HEK293 (cell line): ENCODE measurements around the gene LTK.
A peak's percentile ranks its signal among the peaks of the same experiment; 100 is the strongest.

Experiments
- CTCF ChIA-PET: fragments of 350-600 bp; formaldehyde crosslinking; extraction: SDS; loops from one replicate; lab custom pipeline; 2021; ENCODE audit warnings: antibody characterized with exemption; lab: Yijun Ruan, JAX
- POLR2A ChIA-PET: fragments of 300-600 bp; formaldehyde crosslinking; extraction: SDS; loops from one replicate; lab custom pipeline; 2020; ENCODE audit warnings: antibody characterized with exemption, inconsistent platforms; lab: Yijun Ruan, JAX
- H3K27ac ChIP-seq: fragments of 200-500 bp; sonication (Bioruptor generic); 2 replicates; pipeline ENCODE4 v1.5.1; 2014; ENCODE audit warnings: low read depth, low read length, control low read depth, inconsistent platforms; ENCODE audit errors: extremely low read depth
- H3K36me3 ChIP-seq, 2 experiments: fragments of 200-500 bp in 1 of 2; sonication (Bioruptor generic) in 1 of 2; 1 replicate in 1 of 2; 2 replicates in 1 of 2; pipeline ENCODE4 v1.5.1; 2014 to 2017; ENCODE audit warnings: inconsistent platforms in 2 of 2, low read length in 2 of 2; ENCODE audit not compliant: control insufficient read depth in 2 of 2, insufficient read depth in 1 of 2
- H3K4me1 ChIP-seq: fragments of 200-500 bp; sonication (Bioruptor generic); 2 replicates; pipeline ENCODE4 v1.5.1; 2014; ENCODE audit warnings: mild to moderate bottlenecking, low read length, inconsistent platforms; ENCODE audit not compliant: control insufficient read depth, insufficient read depth
- H3K4me3 ChIP-seq: 2 replicates; pipeline ENCODE4 v1.5.1; 2011; ENCODE audit warnings: low read depth, mild to moderate bottlenecking, control low read depth, low read length, moderate library complexity
- H3K9me3 ChIP-seq: fragments of 200-500 bp; sonication (Bioruptor generic); 2 replicates; pipeline ENCODE4 v1.5.1; 2014; ENCODE audit warnings: low read depth, low read length, inconsistent platforms; ENCODE audit not compliant: control insufficient read depth, insufficient read depth
- AEBP2 ChIP-seq: fragments of 450-650 bp; formaldehyde crosslinking; IDR thresholded peaks from 2 replicates; pipeline ENCODE4 v1.5.1; 2016; ENCODE audit warnings: missing biosample characterization, missing genetic modification characterization, borderline replicate concordance
- BCL11B ChIP-seq: fragments of 450-650 bp; formaldehyde crosslinking; IDR thresholded peaks from 2 replicates; pipeline ENCODE4 v1.5.1; 2016; ENCODE audit warnings: low read depth, missing biosample characterization, missing genetic modification characterization
- CTCF ChIP-seq: fragments of 450-650 bp; formaldehyde crosslinking; IDR thresholded peaks from 2 replicates; pipeline ENCODE4 v1.5.1; 2016; ENCODE audit warnings: missing biosample characterization, missing genetic modification characterization
- REST ChIP-seq: fragments of 450-650 bp; formaldehyde crosslinking; IDR thresholded peaks from 2 replicates; pipeline ENCODE4 v1.5.1; 2016; ENCODE audit warnings: missing biosample characterization, missing genetic modification characterization
- SCRT2 ChIP-seq: fragments of 450-650 bp; formaldehyde crosslinking; IDR thresholded peaks from 2 replicates; pipeline ENCODE4 v1.5.1; 2016; ENCODE audit warnings: missing biosample characterization, missing genetic modification characterization
- ZNF112 ChIP-seq: fragments of 450-650 bp; formaldehyde crosslinking; IDR thresholded peaks from 2 replicates; pipeline ENCODE4 v1.5.0; 2017; ENCODE audit warnings: missing biosample characterization, missing genetic modification characterization
- ZNF202 ChIP-seq: fragments of 450-650 bp; formaldehyde crosslinking; IDR thresholded peaks from 2 replicates; pipeline ENCODE4 v1.5.1; 2016; ENCODE audit warnings: missing biosample characterization, missing genetic modification characterization, borderline replicate concordance
- ZNF311 ChIP-seq: fragments of 450-650 bp; formaldehyde crosslinking; IDR thresholded peaks from 2 replicates; pipeline ENCODE4 v1.5.1; 2017; ENCODE audit warnings: missing biosample characterization, missing genetic modification characterization, borderline replicate concordance
- ZNF350 ChIP-seq: fragments of 450-650 bp; formaldehyde crosslinking; IDR thresholded peaks from 2 replicates; pipeline ENCODE4 v1.5.0; 2017; ENCODE audit warnings: missing biosample characterization, mild to moderate bottlenecking, missing genetic modification characterization
- ZNF362 ChIP-seq: fragments of 450-650 bp; formaldehyde crosslinking; IDR thresholded peaks from 2 replicates; pipeline ENCODE4 v1.5.1; 2016; ENCODE audit warnings: missing biosample characterization, missing genetic modification characterization
- ZNF449 ChIP-seq: fragments of 450-650 bp; formaldehyde crosslinking; IDR thresholded peaks from 2 replicates; pipeline ENCODE4 v1.5.1; 2017; ENCODE audit warnings: missing biosample characterization, mild to moderate bottlenecking, missing genetic modification characterization, moderate library complexity
- ZNF510 ChIP-seq: fragments of 450-650 bp; formaldehyde crosslinking; IDR thresholded peaks from 2 replicates; pipeline ENCODE4 v1.5.1; 2018; ENCODE audit warnings: mild to moderate bottlenecking, missing genetic modification characterization, missing biosample characterization; ENCODE audit not compliant: insufficient replicate concordance
- ZNF544 ChIP-seq: fragments of 450-650 bp; formaldehyde crosslinking; IDR thresholded peaks from 2 replicates; pipeline ENCODE4 v1.5.0; 2017; ENCODE audit warnings: missing biosample characterization, missing genetic modification characterization
- ZNF571 ChIP-seq: fragments of 450-650 bp; formaldehyde crosslinking; IDR thresholded peaks from 2 replicates; pipeline ENCODE4 v1.5.0; 2017; ENCODE audit warnings: missing biosample characterization, missing genetic modification characterization
- ZNF610 ChIP-seq: fragments of 450-650 bp; formaldehyde crosslinking; IDR thresholded peaks from 2 replicates; pipeline ENCODE4 v1.5.1; 2016; ENCODE audit warnings: missing biosample characterization, missing genetic modification characterization, borderline replicate concordance
- ZNF621 ChIP-seq: fragments of 450-650 bp; formaldehyde crosslinking; IDR thresholded peaks from 2 replicates; pipeline ENCODE4 v1.5.1; 2017; ENCODE audit warnings: missing biosample characterization, missing genetic modification characterization
- ZNF626 ChIP-seq: fragments of 450-650 bp; sonication (Bioruptor Pico); formaldehyde crosslinking; IDR thresholded peaks from 2 replicates; pipeline ENCODE4 v1.5.1; 2018; ENCODE audit warnings: missing biosample characterization, missing genetic modification characterization, inconsistent platforms
- ZSCAN4 ChIP-seq: fragments of 450-650 bp; formaldehyde crosslinking; IDR thresholded peaks from 2 replicates; pipeline ENCODE4 v1.5.1; 2017; ENCODE audit warnings: missing biosample characterization, missing genetic modification characterization

The LTK gene

GRCh38 chr15:41480396-41481140 is 33.1 kb downstream of the LTK start:
- TF ChIP-seq CTCF (tag by site-specific recombination) (no peak), ZNF350 (no peak), ZNF510 (tag by site-specific recombination) (no peak), ZNF311 (tag by site-specific recombination) (no peak), ZNF571 (no peak), AEBP2 (tag by site-specific recombination) (no peak), ZNF362 (tag by site-specific recombination) (no peak)
- peaks cover 13 to 72% of the 10 kb centered on the region in 2 experiments for H3K36me3 ChIP-seq
- CTCF ChIA-PET: interaction anchor here (0.6 kb wide), 2 partner anchors 11 to 341 kb away, joined by 3 read pairs; no protein-coding TSS in a partner anchor
- H3K4me1 ChIP-seq: no peaks in the 10 kb centered on the region
- H3K9me3 ChIP-seq: no peaks in the 10 kb centered on the region
- H3K4me3 ChIP-seq: no peak overlapping the region
- H3K27ac ChIP-seq: no peak overlapping the region
- POLR2A ChIA-PET: interaction anchor here (0.5 to 1.6 kb wide), 4 partner anchors 12 to 63 kb away, joined by 3 to 5 read pairs (median 3); partner anchors contain the start of gene RPAP1

- no peaks in the 10 kb centered on the region for H3K9me3 ChIP-seq
- H3K27ac ChIP-seq: no peak overlapping the region
- peaks cover 21 to 76% of the 10 kb centered on the region in 2 experiments for H3K36me3 ChIP-seq
- H3K4me3 ChIP-seq: no peak overlapping the region
- ChIA-PET POLR2A (no interaction called here), CTCF (interaction anchor here (1.5 kb wide), 1 partner anchor 11 kb away, joined by 6 read pairs; no protein-coding TSS in a partner anchor)
- TF ChIP-seq SCRT2 (tag by site-specific recombination): peak; percentile 67
- TF ChIP-seq ZNF544: no peak
- H3K4me1 ChIP-seq: no peaks in the 10 kb centered on the region
Measured at GRCh38 chr15:41476416-41477048, 37.1 kb downstream of the LTK start.

- ChIA-PET POLR2A (no interaction called here), CTCF (interaction anchor here (1.5 kb wide), 1 partner anchor 9 kb away, joined by 6 read pairs; no protein-coding TSS in a partner anchor)
- Histone ChIP-seq H3K27ac (no peak overlapping the region), H3K9me3 (no peaks in the 10 kb centered on the region), H3K4me3 (no peak overlapping the region), H3K36me3 (peaks cover 28 to 74% of the 10 kb centered on the region in 2 experiments), H3K4me1 (no peaks in the 10 kb centered on the region)
- TF ChIP-seq ZNF311 (tag by site-specific recombination) (no peak), ZNF202 (tag by site-specific recombination) (no peak), ZNF112 (tag by site-specific recombination) (no peak), BCL11B (tag by site-specific recombination) (no peak), ZNF626 (tag by site-specific recombination) (no peak), ZNF610 (tag by site-specific recombination) (no peak), ZNF621 (no peak), ZSCAN4 (tag by site-specific recombination) (no peak), ZNF449 (tag by site-specific recombination) (no peak), REST (tag by site-specific recombination) (no peak)
Measured at GRCh38 chr15:41474941-41475340, 38.7 kb downstream of the LTK start.
